HepG2 (cell line): ENCODE results near the gene MYLK.
A peak's percentile ranks its signal among the peaks of the same experiment; 100 is the strongest.

Experiments used
- EEA1 ChIP-seq: sonication (generic); formaldehyde crosslinking; IDR thresholded peaks from 2 replicates; pipeline ENCODE4 v1.5.1; 2020; ENCODE audit warnings: mild to moderate bottlenecking, missing genetic modification reagents, borderline replicate concordance
- POLR2A ChIP-seq, 2 experiments: IDR thresholded peaks; 2 replicates each; pipeline ENCODE4 v1.6.1; 2011; ENCODE audit warnings: low read depth in 2 of 2, low read length in 2 of 2, mild to moderate bottlenecking in 1 of 2, moderate library complexity in 1 of 2; ENCODE audit not compliant: insufficient read depth in 1 of 2
- POLR2AphosphoS2 ChIP-seq: IDR thresholded peaks from 2 replicates; pipeline ENCODE4 v1.6.1; 2011; ENCODE audit warnings: low read depth, low read length, improper control_type of control experiment
- SPEN ChIP-seq: sonication (generic); formaldehyde crosslinking; IDR thresholded peaks from 2 replicates; pipeline ENCODE4 v1.5.1; 2020; ENCODE audit warnings: low read depth, mild to moderate bottlenecking, missing genetic modification reagents
- TF ChIP-seq, protein P1 (sequence below): sonication (generic); formaldehyde crosslinking; IDR thresholded peaks from 2 replicates; pipeline ENCODE4 v1.5.0; 2020; ENCODE audit warnings: mild to moderate bottlenecking, missing genetic modification reagents, moderate library complexity

GRCh38 chr3:123750659-123751420 is 133.3 kb downstream of the MYLK start:
- no peak for TF ChIP-seq POLR2AphosphoS2
- TF ChIP-seq EEA1 (CRISPR knock-in tag) = no peak
- no peak for TF ChIP-seq POLR2A (IDR thresholded peaks at IDR 0.05; ENCODE audit: insufficient read depth in 1 of 2, low read depth in 2 of 2, low read length in 2 of 2)
- no peak for TF ChIP-seq SPEN (CRISPR knock-in tag)
- TF ChIP-seq, protein P1, sequence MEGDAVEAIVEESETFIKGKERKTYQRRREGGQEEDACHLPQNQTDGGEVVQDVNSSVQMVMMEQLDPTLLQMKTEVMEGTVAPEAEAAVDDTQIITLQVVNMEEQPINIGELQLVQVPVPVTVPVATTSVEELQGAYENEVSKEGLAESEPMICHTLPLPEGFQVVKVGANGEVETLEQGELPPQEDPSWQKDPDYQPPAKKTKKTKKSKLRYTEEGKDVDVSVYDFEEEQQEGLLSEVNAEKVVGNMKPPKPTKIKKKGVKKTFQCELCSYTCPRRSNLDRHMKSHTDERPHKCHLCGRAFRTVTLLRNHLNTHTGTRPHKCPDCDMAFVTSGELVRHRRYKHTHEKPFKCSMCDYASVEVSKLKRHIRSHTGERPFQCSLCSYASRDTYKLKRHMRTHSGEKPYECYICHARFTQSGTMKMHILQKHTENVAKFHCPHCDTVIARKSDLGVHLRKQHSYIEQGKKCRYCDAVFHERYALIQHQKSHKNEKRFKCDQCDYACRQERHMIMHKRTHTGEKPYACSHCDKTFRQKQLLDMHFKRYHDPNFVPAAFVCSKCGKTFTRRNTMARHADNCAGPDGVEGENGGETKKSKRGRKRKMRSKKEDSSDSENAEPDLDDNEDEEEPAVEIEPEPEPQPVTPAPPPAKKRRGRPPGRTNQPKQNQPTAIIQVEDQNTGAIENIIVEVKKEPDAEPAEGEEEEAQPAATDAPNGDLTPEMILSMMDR = peak; percentile 58
